UCSD-AML1 (cell line): ENCODE data around the gene SRRM1.
A peak's percentile ranks its signal among the peaks of the same experiment; 100 is the strongest.
"Not testable (repeated sequence)": the region's sequence is repeated elsewhere in the genome, so short reads cannot be mapped to it uniquely, and the experiment has no call there.

Source experiments
- DNase-seq: peaks from one replicate; lab custom pipeline; 2025; ENCODE audit not compliant: unreplicated experiment; lab: John Stamatoyannopoulos, UW

The SRRM1 gene

GRCh38 chr1:24641646-24642151, 1.4 kb upstream of the SRRM1 start:
- peak; percentile 57 for DNase-seq

GRCh38 chr1:24643363-24644099, 429 bp downstream of the SRRM1 start:
- no peak for DNase-seq

- peak; percentile 43 for DNase-seq
These were observed 940 bp downstream of the SRRM1 start for GRCh38 chr1:24644100-24644384.

- no peak for DNase-seq
These were observed 5.8 kb downstream of the SRRM1 start for GRCh38 chr1:24648919-24649318.

GRCh38 chr1:24652382-24652781, 9.3 kb downstream of the SRRM1 start:
- no peak for DNase-seq

GRCh38 chr1:24654010-24654409, 10.9 kb downstream of the SRRM1 start:
- no peak for DNase-seq

GRCh38 chr1:24656046-24656445, 12.9 kb downstream of the SRRM1 start:
- DNase-seq, result no peak

- no peak for DNase-seq
These were observed 14.7 kb downstream of the SRRM1 start for GRCh38 chr1:24657781-24658180.

- no peak for DNase-seq
These were observed 16.2 kb downstream of the SRRM1 start for GRCh38 chr1:24659166-24659904.

GRCh38 chr1:24659993-24660665, 17.0 kb downstream of the SRRM1 start:
- DNase-seq, result no peak

- no peak for DNase-seq
These were observed 21.5 kb downstream of the SRRM1 start for GRCh38 chr1:24664507-24665033.

- DNase-seq, result no peak
These were observed 23.7 kb downstream of the SRRM1 start for GRCh38 chr1:24666794-24667193.

GRCh38 chr1:24671372-24671771, 28.3 kb downstream of the SRRM1 start:
- DNase-seq, result not testable (repeated sequence)

- not testable (repeated sequence) for DNase-seq
These were observed 29.6 kb downstream of the SRRM1 start for GRCh38 chr1:24672686-24673085.

GRCh38 chr1:24673341-24673740, 30.2 kb downstream of the SRRM1 start:
- DNase-seq, result no peak

- not testable (repeated sequence) for DNase-seq
These were observed 35.3 kb downstream of the SRRM1 start for GRCh38 chr1:24678421-24678820.

GRCh38 chr1:24679725-24680124, 36.6 kb downstream of the SRRM1 start:
- no peak for DNase-seq

- no peak for DNase-seq
These were observed 40.6 kb downstream of the SRRM1 start for GRCh38 chr1:24683713-24684162.

- DNase-seq, result no peak
These were observed 44.9 kb downstream of the SRRM1 start for GRCh38 chr1:24688033-24688432.

GRCh38 chr1:24688621-24689195, 45.6 kb downstream of the SRRM1 start:
- DNase-seq, result peak; percentile 67

- no peak for DNase-seq
These were observed 47.9 kb downstream of the SRRM1 start for GRCh38 chr1:24691051-24691450.
